Skin epidermis (tissue), 12 donors: ENCODE measurements around the gene MPDU1.

Experiments used
- H3K27ac ChIP-seq, 21 experiments: fragments of 200-600 bp; sonication (generic) in 11 of 21; one replicate each; pipeline ENCODE4 v1.5.0; 2020; ENCODE audit warnings: mild to moderate bottlenecking in 3 of 21, inconsistent platforms in 2 of 21, moderate library complexity in 2 of 21
- H3K4me3 ChIP-seq, 7 experiments: fragments of 200-600 bp; sonication (generic) in 2 of 7; one replicate each; pipeline ENCODE4 v1.5.0; 2020; ENCODE audit warnings: inconsistent platforms in 2 of 7, mild to moderate bottlenecking in 2 of 7, moderate library complexity in 1 of 7

Gene MPDU1

GRCh38 chr17:7631398-7632380, 48.0 kb downstream of the MPDU1 start:
- H3K4me3 ChIP-seq: no peak overlapping the region
- no peak overlapping the region for H3K27ac ChIP-seq

GRCh38 chr17:7632492-7632894, 48.8 kb downstream of the MPDU1 start:
- H3K4me3 ChIP-seq: no peak overlapping the region
- H3K27ac ChIP-seq: no peak overlapping the region

- H3K27ac ChIP-seq: no peak overlapping the region
Observed at GRCh38 chr17:7633093-7633492, 49.4 kb downstream of the MPDU1 start.

GRCh38 chr17:7634384-7634783, 50.7 kb downstream of the MPDU1 start:
- Histone ChIP-seq H3K27ac (no peak overlapping the region), H3K4me3 (no peak overlapping the region)

More at GRCh38 chr17:7633093-7633492, 49.4 kb downstream of the MPDU1 start:
- H3K4me3 ChIP-seq: no peak overlapping the region

GRCh38 chr17:7636163-7636562, 52.5 kb downstream of the MPDU1 start:
- Histone ChIP-seq H3K4me3 (no peak overlapping the region), H3K27ac (no peak overlapping the region)
